ENCODE measurements around the gene MUC2.

GRCh38 chr11:1033016-1033798, 41.5 kb upstream of the MUC2 start:
- TF ChIP-seq POLR2A (IDR thresholded peaks at IDR 0.05): no peak
- no peak for TF ChIP-seq CTCF (IDR thresholded peaks at IDR 0.05)

Data from sigmoid colon (tissue), 3 donors.